ENCODE data around the gene IRX2.

IRX2 gene

GRCh38 chr5:2754581-2755075 is 3.2 kb upstream of the IRX2 start:
- no peaks in the 10 kb centered on the region for H3K9me3 ChIP-seq
- TF ChIP-seq, protein P1, sequence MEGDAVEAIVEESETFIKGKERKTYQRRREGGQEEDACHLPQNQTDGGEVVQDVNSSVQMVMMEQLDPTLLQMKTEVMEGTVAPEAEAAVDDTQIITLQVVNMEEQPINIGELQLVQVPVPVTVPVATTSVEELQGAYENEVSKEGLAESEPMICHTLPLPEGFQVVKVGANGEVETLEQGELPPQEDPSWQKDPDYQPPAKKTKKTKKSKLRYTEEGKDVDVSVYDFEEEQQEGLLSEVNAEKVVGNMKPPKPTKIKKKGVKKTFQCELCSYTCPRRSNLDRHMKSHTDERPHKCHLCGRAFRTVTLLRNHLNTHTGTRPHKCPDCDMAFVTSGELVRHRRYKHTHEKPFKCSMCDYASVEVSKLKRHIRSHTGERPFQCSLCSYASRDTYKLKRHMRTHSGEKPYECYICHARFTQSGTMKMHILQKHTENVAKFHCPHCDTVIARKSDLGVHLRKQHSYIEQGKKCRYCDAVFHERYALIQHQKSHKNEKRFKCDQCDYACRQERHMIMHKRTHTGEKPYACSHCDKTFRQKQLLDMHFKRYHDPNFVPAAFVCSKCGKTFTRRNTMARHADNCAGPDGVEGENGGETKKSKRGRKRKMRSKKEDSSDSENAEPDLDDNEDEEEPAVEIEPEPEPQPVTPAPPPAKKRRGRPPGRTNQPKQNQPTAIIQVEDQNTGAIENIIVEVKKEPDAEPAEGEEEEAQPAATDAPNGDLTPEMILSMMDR (IDR thresholded peaks at IDR 0.05; ENCODE audit: low read depth, low read length) = no peak
- H3K27me3 ChIP-seq = peaks cover 38% of the 10 kb centered on the region
- no peaks in the 10 kb centered on the region for H3K36me3 ChIP-seq
- H3K4me1 ChIP-seq = no peaks in the 10 kb centered on the region
- H3K4me3 ChIP-seq (ENCODE audit: low read depth, low read length) = no peak overlapping the region
- no peak for DNase-seq

DNA sequence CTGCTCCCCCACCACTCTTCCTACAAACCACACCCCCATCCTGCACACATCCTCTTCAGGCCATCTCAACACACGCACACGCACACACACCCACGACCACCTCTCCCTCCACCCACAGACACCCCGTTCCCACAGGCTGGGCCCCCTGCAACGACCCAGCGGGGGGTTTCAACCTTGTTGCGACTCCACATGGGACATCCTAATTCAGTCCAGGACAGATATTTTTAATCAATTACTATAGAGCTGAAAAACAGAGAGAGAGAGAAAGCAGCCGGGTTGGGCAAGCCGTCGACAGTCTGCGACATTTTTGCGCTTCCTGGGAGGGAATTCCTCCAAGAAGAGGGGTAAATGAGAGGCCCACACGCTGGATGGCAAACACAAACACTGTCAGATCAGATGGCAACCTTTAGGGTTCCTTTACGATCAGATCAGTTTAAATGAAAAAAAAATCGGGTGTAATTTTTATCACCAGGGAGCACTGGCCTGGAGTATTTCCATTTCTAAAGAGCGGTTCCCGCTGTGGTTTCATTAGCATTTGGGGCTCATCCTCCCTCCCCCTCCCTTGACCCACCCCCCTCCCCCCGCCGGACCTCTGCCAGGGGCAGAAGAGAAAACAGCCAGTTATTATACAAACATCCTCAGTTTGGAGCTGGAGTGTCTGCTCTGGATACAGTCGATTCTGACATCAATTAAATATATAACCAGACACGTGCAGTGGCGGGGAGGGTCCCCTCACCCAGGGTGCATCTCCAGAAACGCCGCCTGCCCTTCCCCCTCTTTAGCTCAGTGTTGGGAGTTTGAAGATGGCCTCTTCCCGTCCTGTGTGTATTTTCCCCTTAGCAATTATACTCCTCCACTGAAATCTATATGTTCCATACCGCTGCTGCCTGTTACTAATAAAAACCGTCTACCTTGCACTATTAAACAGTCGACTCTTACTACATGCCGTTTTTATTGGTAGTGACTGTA is 2.3 kb upstream of the IRX2 start:
- H3K27me3 ChIP-seq = peaks cover 38% of the 10 kb centered on the region
- DNase-seq = no peak
- H3K4me3 ChIP-seq (ENCODE audit: low read depth, low read length) = no peak overlapping the region
- no peaks in the 10 kb centered on the region for H3K9me3 ChIP-seq
- H3K4me1 ChIP-seq = no peaks in the 10 kb centered on the region
- no peaks in the 10 kb centered on the region for H3K36me3 ChIP-seq
- TF ChIP-seq, protein P1 (IDR thresholded peaks at IDR 0.05; ENCODE audit: low read depth, low read length) = no peak

DNA sequence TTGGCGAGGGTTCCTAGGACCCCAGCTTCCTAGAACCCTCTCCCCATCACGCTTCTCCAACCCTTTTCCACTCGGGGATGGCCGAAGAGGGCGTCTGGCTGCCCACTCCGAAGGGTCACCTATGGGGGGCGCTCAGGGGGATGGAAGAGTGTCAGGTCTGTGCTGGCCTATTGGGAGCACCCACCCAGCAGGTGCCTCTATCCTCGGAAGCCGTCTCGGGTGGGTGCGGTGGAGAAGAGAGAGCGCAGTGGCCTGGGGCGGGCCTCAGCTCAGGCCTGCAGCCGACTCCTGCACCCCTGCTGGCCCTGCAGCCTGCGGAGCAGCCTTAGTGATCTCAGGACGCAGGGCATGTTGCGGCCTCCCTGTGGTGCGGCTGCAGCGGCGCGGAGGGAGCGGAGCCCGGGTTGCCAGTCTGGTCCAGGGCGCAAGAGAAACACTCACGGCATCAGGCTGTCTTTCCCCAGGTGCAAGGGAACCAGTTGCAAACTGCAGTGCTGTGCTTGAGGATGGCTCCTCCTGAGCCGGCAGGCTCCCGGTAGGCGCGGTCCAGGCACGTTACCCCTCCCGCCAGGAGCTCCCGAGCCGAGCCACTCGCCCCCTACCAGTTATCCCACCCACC is 1.5 kb upstream of the IRX2 start:
- H3K27me3 ChIP-seq = peaks cover 36% of the 10 kb centered on the region
- H3K36me3 ChIP-seq = no peaks in the 10 kb centered on the region
- TF ChIP-seq, protein P1 (IDR thresholded peaks at IDR 0.05; ENCODE audit: low read depth, low read length) = no peak
- no peak overlapping the region for H3K4me3 ChIP-seq (ENCODE audit: low read depth, low read length)
- no peaks in the 10 kb centered on the region for H3K4me1 ChIP-seq
- no peak for DNase-seq
- no peaks in the 10 kb centered on the region for H3K9me3 ChIP-seq

- H3K9me3 ChIP-seq = no peaks in the 10 kb centered on the region
- no peaks in the 10 kb centered on the region for H3K36me3 ChIP-seq
- H3K27me3 ChIP-seq = peaks cover 33% of the 10 kb centered on the region
- no peak for DNase-seq
- H3K4me3 ChIP-seq (ENCODE audit: low read depth, low read length) = no peak overlapping the region
- TF ChIP-seq, protein P1 (IDR thresholded peaks at IDR 0.05; ENCODE audit: low read depth, low read length) = no peak
- H3K4me1 ChIP-seq = no peaks in the 10 kb centered on the region
These were observed 763 bp upstream of the IRX2 start for GRCh38 chr5:2752059-2752820.

GRCh38 chr5:2750758-2751464 is 566 bp downstream of the IRX2 start:
- Histone ChIP-seq H3K27me3 (peaks cover 21% of the 10 kb centered on the region), H3K36me3 (no peaks in the 10 kb centered on the region), H3K9me3 (no peaks in the 10 kb centered on the region), H3K4me3 (ENCODE audit: low read depth, low read length) (no peak overlapping the region), H3K4me1 (no peaks in the 10 kb centered on the region)
- TF ChIP-seq, protein P1 (IDR thresholded peaks at IDR 0.05; ENCODE audit: low read depth, low read length) = no peak
- no peak for DNase-seq
